Epithelial cell of proximal tubule (primary cell): Measurements from ENCODE around the gene ZFYVE1. TPM values are rescaled to one million over a fixed set of nuclear protein-coding genes. Genes with fewer than 3 reads are reported as not detected.
A peak's percentile ranks its signal among the peaks of the same experiment; 100 is the strongest.

Experiments used
- DNase-seq: peaks from one replicate; pipeline ENCODE4 v3.0.0-alpha.2; 2011; ENCODE audit warnings: low read depth
- H3K4me3 ChIP-seq: 2 replicates; pipeline ENCODE4 v1.5.1; 2011; ENCODE audit warnings: low read depth, mild to moderate bottlenecking, low read length
- total RNA-seq: library from RNA; depleted of rRNA; stranded (reverse); fragments of >200 nt; gene quantifications from 2 replicates; pipeline ENCODE4 v1.2.3, GENCODE V29; 2015
- TF ChIP-seq, protein P1 (sequence below): conservative IDR thresholded peaks from 2 replicates; pipeline ENCODE4 v1.5.1; 2012; ENCODE audit warnings: low read depth, mild to moderate bottlenecking, low read length

ZFYVE1 gene
- total RNA-seq, 1 donor from 2014 or later: 10.1 TPM

DNA sequence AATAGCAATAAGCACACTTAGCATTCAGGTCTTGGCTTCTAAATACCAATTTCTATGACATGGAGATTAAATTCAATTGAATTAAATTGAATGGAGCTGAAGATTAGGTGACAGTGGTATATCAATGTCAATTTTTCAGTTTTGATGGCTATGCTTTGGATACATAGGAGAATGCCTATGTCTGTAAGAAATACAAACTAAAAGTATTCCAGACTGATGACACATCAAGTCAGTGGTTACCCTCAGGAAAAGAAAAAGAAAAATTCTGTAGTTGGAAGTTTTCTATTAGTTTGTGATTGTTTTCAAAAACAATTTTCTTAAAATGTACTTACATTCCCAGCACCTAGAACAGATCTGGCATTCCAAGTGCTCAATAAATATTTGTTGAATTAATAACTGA, 105.5 kb downstream of the ZFYVE1 start:
- H3K4me3 ChIP-seq: no peak overlapping the region
- TF ChIP-seq, protein P1, sequence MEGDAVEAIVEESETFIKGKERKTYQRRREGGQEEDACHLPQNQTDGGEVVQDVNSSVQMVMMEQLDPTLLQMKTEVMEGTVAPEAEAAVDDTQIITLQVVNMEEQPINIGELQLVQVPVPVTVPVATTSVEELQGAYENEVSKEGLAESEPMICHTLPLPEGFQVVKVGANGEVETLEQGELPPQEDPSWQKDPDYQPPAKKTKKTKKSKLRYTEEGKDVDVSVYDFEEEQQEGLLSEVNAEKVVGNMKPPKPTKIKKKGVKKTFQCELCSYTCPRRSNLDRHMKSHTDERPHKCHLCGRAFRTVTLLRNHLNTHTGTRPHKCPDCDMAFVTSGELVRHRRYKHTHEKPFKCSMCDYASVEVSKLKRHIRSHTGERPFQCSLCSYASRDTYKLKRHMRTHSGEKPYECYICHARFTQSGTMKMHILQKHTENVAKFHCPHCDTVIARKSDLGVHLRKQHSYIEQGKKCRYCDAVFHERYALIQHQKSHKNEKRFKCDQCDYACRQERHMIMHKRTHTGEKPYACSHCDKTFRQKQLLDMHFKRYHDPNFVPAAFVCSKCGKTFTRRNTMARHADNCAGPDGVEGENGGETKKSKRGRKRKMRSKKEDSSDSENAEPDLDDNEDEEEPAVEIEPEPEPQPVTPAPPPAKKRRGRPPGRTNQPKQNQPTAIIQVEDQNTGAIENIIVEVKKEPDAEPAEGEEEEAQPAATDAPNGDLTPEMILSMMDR: no peak
- no peak for DNase-seq

DNA sequence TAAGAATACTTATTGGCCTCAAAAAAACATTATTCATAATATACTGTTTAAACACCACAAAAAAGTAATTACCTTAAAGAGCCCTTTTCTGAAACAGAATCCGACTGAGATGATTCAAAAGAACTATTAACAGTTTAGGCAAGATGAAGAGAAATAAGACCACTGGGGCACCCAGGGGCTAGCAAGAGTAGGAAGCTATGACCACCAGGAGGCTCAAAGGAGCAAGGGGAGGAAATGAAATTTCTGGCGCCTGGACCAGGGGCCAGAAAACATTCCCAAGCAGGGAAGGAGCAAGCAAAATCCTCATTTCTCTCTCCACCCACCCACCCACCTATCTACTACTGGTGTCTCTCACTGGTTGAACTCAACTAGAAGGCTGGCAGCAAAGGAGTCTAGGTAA, 106.9 kb downstream of the ZFYVE1 start:
- H3K4me3 ChIP-seq: no peak overlapping the region
- no peak for DNase-seq
- TF ChIP-seq, protein P1: peak; percentile 36

Other genes starting within 250 kb of the ZFYVE1 start
- gene DPF3, start 133.0 kb downstream of the ZFYVE1 start, total RNA-seq: 0.86 and 0.94 TPM in 2 replicates
- gene DCAF4, start 100.6 kb downstream of the ZFYVE1 start, total RNA-seq: 26.6 and 30.9 TPM in 2 replicates
- gene RBM25, start 31.4 kb upstream of the ZFYVE1 start, total RNA-seq: 29.2 and 47.3 TPM in 2 replicates
- gene PSEN1, start 109.4 kb upstream of the ZFYVE1 start, total RNA-seq: 31.7 and 35.5 TPM in 2 replicates
- gene PAPLN, start 210.4 kb upstream of the ZFYVE1 start, total RNA-seq: 5.9 and 12.7 TPM in 2 replicates